OCI-LY7 (cell line): ENCODE data around the gene GRAMD2B. TPM values are rescaled to one million over a fixed set of nuclear protein-coding genes. Genes with fewer than 3 reads are reported as not detected.
"Not testable (repeated sequence)": the region's sequence is repeated elsewhere in the genome, so short reads cannot be mapped to it uniquely, and the experiment has no call there.

Experiments
- BruUV-seq: library from RNA; stranded (reverse); fragments of 400-500 nt; replicated peaks from 2 replicates; lab custom pipeline; 2021; lab: Mats Ljungman, UMichigan
- CTCF ChIA-PET: fragments of 300-600 bp; sonication (Branson Sonifier 250); formaldehyde crosslinking; loops from one replicate; lab custom pipeline; 2022; ENCODE audit warnings: antibody characterized with exemption; ENCODE audit not compliant: unreplicated experiment; lab: Charles Lee
- POLR2A ChIA-PET: fragments of 300-600 bp; sonication (Branson Sonifier 250); formaldehyde crosslinking; loops from one replicate; lab custom pipeline; 2022; ENCODE audit warnings: antibody characterized with exemption; lab: Charles Lee
- DNase-seq: peaks from one replicate; pipeline ENCODE4 v3.0.0-alpha.2; 2015; ENCODE audit warnings: low spot score
- H2AFZ ChIP-seq: fragments of 200-600 bp; sonication (generic), shearing (Covaris generic); 2 replicates; pipeline ENCODE4 v1.6.1; 2014; ENCODE audit warnings: mild to moderate bottlenecking, antibody characterized with exemption, low read length, moderate library complexity
- H3K27ac ChIP-seq: fragments of 200-600 bp; sonication (generic); 2 replicates; pipeline ENCODE4 v1.5.1; 2014; ENCODE audit warnings: mixed run types, low read depth, mild to moderate bottlenecking, moderate library complexity, low read length, inconsistent platforms; ENCODE audit not compliant: poor library complexity, severe bottlenecking
- H3K36me3 ChIP-seq: fragments of 200-600 bp; sonication (generic); 2 replicates; pipeline ENCODE4 v1.6.1; 2014; ENCODE audit warnings: mild to moderate bottlenecking, antibody characterized with exemption, low read length, moderate library complexity, mixed read lengths; ENCODE audit not compliant: insufficient read depth
- H3K4me1 ChIP-seq: fragments of 200-600 bp; sonication (generic); 2 replicates; pipeline ENCODE4 v1.5.1; 2014; ENCODE audit warnings: mild to moderate bottlenecking, low read length; ENCODE audit not compliant: insufficient read depth, poor library complexity, severe bottlenecking
- H3K4me2 ChIP-seq: fragments of 200-600 bp; sonication (generic); 2 replicates; pipeline ENCODE4 v1.6.1; 2014; ENCODE audit warnings: mild to moderate bottlenecking, low read length
- H3K4me3 ChIP-seq: fragments of 200-600 bp; sonication (generic); 2 replicates; pipeline ENCODE4 v1.5.1; 2014; ENCODE audit warnings: mild to moderate bottlenecking, low read depth, low read length; ENCODE audit not compliant: poor library complexity, severe bottlenecking
- H3K79me2 ChIP-seq: fragments of 200-600 bp; sonication (generic); 2 replicates; pipeline ENCODE4 v1.6.1; 2016; ENCODE audit warnings: low read depth, mild to moderate bottlenecking, low read length, moderate library complexity, mixed read lengths; ENCODE audit not compliant: insufficient read depth
- H3K9me2 ChIP-seq: fragments of 200-600 bp; sonication (generic); 2 replicates; pipeline ENCODE4 v1.6.1; 2016; ENCODE audit warnings: mild to moderate bottlenecking, low read length, mixed read lengths; ENCODE audit not compliant: insufficient read depth
- H3K9me3 ChIP-seq: fragments of 200-600 bp; sonication (generic); 2 replicates; pipeline ENCODE4 v1.6.1; 2014; ENCODE audit warnings: mild to moderate bottlenecking, mixed run types, low read length, mixed read lengths
- H4K20me1 ChIP-seq: fragments of 200-600 bp; sonication (generic); 2 replicates; pipeline ENCODE4 v1.6.1; 2014; ENCODE audit warnings: mild to moderate bottlenecking, antibody characterized with exemption, low read length, moderate library complexity, mixed read lengths; ENCODE audit not compliant: insufficient read depth
- EZH2phosphoT487 ChIP-seq: fragments of 200-600 bp; sonication (generic); IDR thresholded peaks from 2 replicates; pipeline ENCODE4 v1.6.1; 2018; ENCODE audit warnings: low read depth, borderline replicate concordance, mild to moderate bottlenecking, mixed run types, antibody characterized with exemption, low read length, moderate library complexity, mixed read lengths
- intact Hi-C: fragments of 100-400 bp; cut with micrococcal nuclease; formaldehyde crosslinking; loops from one replicate; pipeline ENCODE4 v1.10.0; 2022; ENCODE audit not compliant: unreplicated experiment
- total RNA-seq, 2 experiments: library from RNA; depleted of rRNA in 1 of 2; stranded (reverse); fragments of >200 nt in 1 of 2; shearing (Covaris generic) in 1 of 2; gene quantifications; 2 replicates each; pipeline ENCODE4 v1.2.3, GENCODE V29; 2014 to 2022
- TF ChIP-seq, protein P1 (sequence below): fragments of 200-600 bp; sonication (generic); conservative IDR thresholded peaks from 2 replicates; pipeline ENCODE4 v1.5.1; 2014; ENCODE audit warnings: mild to moderate bottlenecking, antibody characterized with exemption, low read length, moderate library complexity, mixed read lengths

The GRAMD2B gene
- total RNA-seq, 2 experiments from 2014 or later: not detected

DNA sequence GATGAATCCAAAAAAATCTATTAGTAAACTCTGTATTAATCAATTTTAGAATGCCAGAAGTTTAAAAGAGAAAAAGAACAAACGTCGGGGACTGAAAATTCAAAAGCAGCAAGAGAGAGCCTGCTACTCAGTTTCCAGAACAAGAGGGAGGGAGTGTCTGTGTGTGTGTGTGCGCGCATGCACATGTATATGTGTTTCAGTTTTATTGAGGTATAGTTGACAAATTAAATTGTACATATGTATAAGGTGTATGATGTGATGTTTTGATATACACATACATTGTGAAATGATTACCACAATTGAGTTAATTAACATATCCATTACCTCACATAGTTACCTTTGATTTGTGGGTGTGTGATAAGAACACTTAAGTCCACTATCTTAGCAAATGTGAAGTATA, 27.6 kb upstream of the GRAMD2B start:
- H3K4me2 ChIP-seq: no peak overlapping the region
- ChIA-PET CTCF (no interaction called here), POLR2A (no interaction called here)
- H3K9me3 ChIP-seq: peaks cover under 1% of the 10 kb centered on the region; the same call in 1 of the 2 replicates
- TF ChIP-seq, protein P1, sequence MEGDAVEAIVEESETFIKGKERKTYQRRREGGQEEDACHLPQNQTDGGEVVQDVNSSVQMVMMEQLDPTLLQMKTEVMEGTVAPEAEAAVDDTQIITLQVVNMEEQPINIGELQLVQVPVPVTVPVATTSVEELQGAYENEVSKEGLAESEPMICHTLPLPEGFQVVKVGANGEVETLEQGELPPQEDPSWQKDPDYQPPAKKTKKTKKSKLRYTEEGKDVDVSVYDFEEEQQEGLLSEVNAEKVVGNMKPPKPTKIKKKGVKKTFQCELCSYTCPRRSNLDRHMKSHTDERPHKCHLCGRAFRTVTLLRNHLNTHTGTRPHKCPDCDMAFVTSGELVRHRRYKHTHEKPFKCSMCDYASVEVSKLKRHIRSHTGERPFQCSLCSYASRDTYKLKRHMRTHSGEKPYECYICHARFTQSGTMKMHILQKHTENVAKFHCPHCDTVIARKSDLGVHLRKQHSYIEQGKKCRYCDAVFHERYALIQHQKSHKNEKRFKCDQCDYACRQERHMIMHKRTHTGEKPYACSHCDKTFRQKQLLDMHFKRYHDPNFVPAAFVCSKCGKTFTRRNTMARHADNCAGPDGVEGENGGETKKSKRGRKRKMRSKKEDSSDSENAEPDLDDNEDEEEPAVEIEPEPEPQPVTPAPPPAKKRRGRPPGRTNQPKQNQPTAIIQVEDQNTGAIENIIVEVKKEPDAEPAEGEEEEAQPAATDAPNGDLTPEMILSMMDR: no peak
- TF ChIP-seq EZH2phosphoT487: no peak
- intact Hi-C loops: no loop called here
- H4K20me1 ChIP-seq: no peaks in the 10 kb centered on the region
- H2AFZ ChIP-seq: no peak overlapping the region
- no peaks in the 10 kb centered on the region for H3K79me2 ChIP-seq
- no TSS peak for BruUV-seq
- H3K36me3 ChIP-seq: no peaks in the 10 kb centered on the region
- no peaks in the 10 kb centered on the region for H3K9me2 ChIP-seq
- H3K4me3 ChIP-seq: no peak overlapping the region
- H3K4me1 ChIP-seq: no peaks in the 10 kb centered on the region
- no peak for DNase-seq
- no peak overlapping the region for H3K27ac ChIP-seq

DNA sequence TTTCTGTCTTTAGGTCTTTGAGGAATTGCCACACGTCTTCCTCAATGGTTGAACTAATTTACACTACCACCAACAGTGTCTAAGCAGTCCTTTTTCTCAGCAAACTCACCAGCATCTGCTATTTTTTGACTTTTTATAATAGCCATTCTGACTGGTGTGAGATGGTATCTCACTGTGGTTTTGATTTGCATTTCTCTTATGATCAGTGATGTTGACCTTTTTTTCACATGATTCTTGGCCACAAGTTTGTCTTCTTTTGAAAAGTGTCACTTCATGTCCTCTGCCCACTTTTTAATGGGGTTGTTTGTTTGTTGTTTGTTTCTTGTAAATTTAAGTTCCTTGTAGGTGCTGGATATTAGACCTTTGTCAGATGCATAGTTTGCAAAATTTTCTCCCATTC, 26.5 kb upstream of the GRAMD2B start:
- DNase-seq, H3K79me2 ChIP-seq, H2AFZ ChIP-seq, H3K9me3 ChIP-seq, intact Hi-C loops, BruUV-seq, H3K27ac ChIP-seq, H3K9me2 ChIP-seq, POLR2A ChIA-PET, H3K4me2 ChIP-seq, H3K36me3 ChIP-seq, H4K20me1 ChIP-seq, CTCF ChIA-PET, H3K4me1 ChIP-seq, H3K4me3 ChIP-seq: not testable (repeated sequence)

DNA sequence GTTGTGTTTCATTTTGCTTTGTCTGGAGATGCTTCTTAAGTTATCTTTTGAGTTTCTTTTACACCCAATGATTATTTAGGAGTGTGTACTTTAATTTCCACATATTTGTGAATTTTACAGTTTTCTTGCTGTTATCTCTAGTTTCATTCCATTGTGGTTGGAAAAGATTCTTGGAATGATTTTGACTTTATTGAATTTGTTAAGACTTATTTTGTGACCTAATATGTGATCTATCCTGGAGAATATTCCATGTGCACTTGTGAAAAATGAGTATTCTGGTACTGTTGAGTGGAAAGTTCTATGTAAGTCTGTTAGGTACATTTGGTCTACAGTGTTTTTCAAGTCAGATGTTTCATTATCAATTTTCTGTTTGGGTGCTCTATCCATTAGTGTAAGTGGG, 24.4 kb upstream of the GRAMD2B start:
- H3K9me2 ChIP-seq: no peaks in the 10 kb centered on the region
- no peaks in the 10 kb centered on the region for H3K79me2 ChIP-seq
- no peaks in the 10 kb centered on the region for H3K4me1 ChIP-seq
- peaks cover 9% of the 10 kb centered on the region; the same call in 1 of the 2 replicates for H3K9me3 ChIP-seq
- intact Hi-C loops: no loop called here
- H3K36me3 ChIP-seq: no peaks in the 10 kb centered on the region
- BruUV-seq: no TSS peak
- ChIA-PET POLR2A (no interaction called here), CTCF (no interaction called here)
- H3K4me3 ChIP-seq: no peak overlapping the region
- TF ChIP-seq, protein P1: no peak
- no peak for TF ChIP-seq EZH2phosphoT487
- no peak overlapping the region for H3K27ac ChIP-seq
- no peak overlapping the region for H2AFZ ChIP-seq
- no peak for DNase-seq
- no peaks in the 10 kb centered on the region for H4K20me1 ChIP-seq
- H3K4me2 ChIP-seq: no peak overlapping the region
